Activated CD4-positive, alpha-beta T cell treated with anti-CD3 and anti-CD28 coated beads, Interleukin-2, amount 10 ng/mL, durations not matched to agents 7 days and 5 days (primary cell): ENCODE data around the gene ADO. TPM values are rescaled to one million over a fixed set of nuclear protein-coding genes. Genes with fewer than 3 reads are reported as not detected.

Source experiments
- CTCF ChIA-PET: fragments of 350-600 bp; sonication (Branson Sonifier 250); formaldehyde crosslinking; loops from one replicate; lab custom pipeline; 2021; ENCODE audit warnings: antibody characterized with exemption; lab: Charles Lee
- POLR2A ChIA-PET: fragments of 350-600 bp; sonication (Branson Sonifier 250); formaldehyde crosslinking; loops from one replicate; lab custom pipeline; 2021; ENCODE audit warnings: antibody characterized with exemption; lab: Charles Lee
- DNase-seq: peaks from one replicate; pipeline ENCODE4 v3.0.0-alpha.2; 2020
- H3K27ac Mint-ChIP-seq: one replicate; pipeline ENCODE4 v1.8.0; 2021; ENCODE audit warnings: mild to moderate bottlenecking, moderate library complexity, mixed read lengths
- H3K27me3 Mint-ChIP-seq: one replicate; pipeline ENCODE4 v1.8.0; 2021; ENCODE audit warnings: mixed read lengths
- H3K36me3 Mint-ChIP-seq: one replicate; pipeline ENCODE4 v1.8.0; 2021; ENCODE audit warnings: low read depth, mixed read lengths
- H3K4me1 Mint-ChIP-seq: one replicate; pipeline ENCODE4 v1.8.0; 2021; ENCODE audit warnings: mixed read lengths
- H3K4me3 Mint-ChIP-seq: one replicate; pipeline ENCODE4 v1.8.0; 2021; ENCODE audit warnings: mild to moderate bottlenecking, moderate library complexity, mixed read lengths
- H3K9me3 Mint-ChIP-seq: one replicate; pipeline ENCODE4 v1.8.0; 2021; ENCODE audit warnings: mixed read lengths
- total RNA-seq, 2 experiments: library from RNA; stranded (reverse); gene quantifications; one replicate each; pipeline ENCODE4 v1.2.3, GENCODE V29; 2021

The ADO gene
- total RNA-seq, 2 experiments from 2014 or later = 18.2 to 19.7 TPM

GRCh38 chr10:62829622-62830021 lies 25.1 kb downstream of the ADO start:
- H3K4me3 Mint-ChIP-seq = no peak overlapping the region
- H3K36me3 Mint-ChIP-seq = no peaks in the 10 kb centered on the region
- POLR2A ChIA-PET = no interaction called here
- no peak for DNase-seq
- H3K27me3 Mint-ChIP-seq = peaks cover 6% of the 10 kb centered on the region
- H3K27ac Mint-ChIP-seq = no peak overlapping the region
- no peaks in the 10 kb centered on the region for H3K9me3 Mint-ChIP-seq
- CTCF ChIA-PET = interaction anchor here (1.7 kb wide), 1 partner anchor 11 kb away, joined by 9 read pairs; no protein-coding TSS in a partner anchor
- no peaks in the 10 kb centered on the region for H3K4me1 Mint-ChIP-seq

GRCh38 chr10:62830679-62831078 lies 26.2 kb downstream of the ADO start:
- no peaks in the 10 kb centered on the region for H3K36me3 Mint-ChIP-seq
- H3K27ac Mint-ChIP-seq = no peak overlapping the region
- ChIA-PET POLR2A (no interaction called here), CTCF (interaction anchor here (1.6 to 1.7 kb wide), 2 partner anchors 12 to 20 kb away, joined by 6 to 9 read pairs; no protein-coding TSS in a partner anchor)
- no peaks in the 10 kb centered on the region for H3K9me3 Mint-ChIP-seq
- peaks cover 6% of the 10 kb centered on the region for H3K27me3 Mint-ChIP-seq
- no peaks in the 10 kb centered on the region for H3K4me1 Mint-ChIP-seq
- no peak for DNase-seq
- H3K4me3 Mint-ChIP-seq = no peak overlapping the region

- no peaks in the 10 kb centered on the region for H3K9me3 Mint-ChIP-seq
- H3K36me3 Mint-ChIP-seq = no peaks in the 10 kb centered on the region
- no peak overlapping the region for H3K27ac Mint-ChIP-seq
- H3K4me3 Mint-ChIP-seq = no peak overlapping the region
- H3K27me3 Mint-ChIP-seq = peaks cover 6% of the 10 kb centered on the region
- DNase-seq = no peak
- CTCF ChIA-PET = interaction anchor here (1.1 to 1.7 kb wide), 3 partner anchors 13 to 19 kb away, joined by 3 to 9 read pairs (median 6); no protein-coding TSS in a partner anchor
- no peaks in the 10 kb centered on the region for H3K4me1 Mint-ChIP-seq
- POLR2A ChIA-PET = no interaction called here
Measured at GRCh38 chr10:62831346-62831745, 26.8 kb downstream of the ADO start.

GRCh38 chr10:62839590-62839989 lies 35.1 kb downstream of the ADO start:
- Mint-ChIP-seq H3K36me3 (no peaks in the 10 kb centered on the region), H3K4me1 (peaks cover 5% of the 10 kb centered on the region), H3K27me3 (peaks cover 26% of the 10 kb centered on the region), H3K27ac (no peak overlapping the region), H3K9me3 (peaks cover 2% of the 10 kb centered on the region), H3K4me3 (no peak overlapping the region)
- DNase-seq = no peak
- CTCF ChIA-PET = interaction anchor here (1.2 kb wide), 1 partner anchor 22 kb away, joined by 4 read pairs; no protein-coding TSS in a partner anchor
- POLR2A ChIA-PET = no interaction called here

GRCh38 chr10:62842983-62843382 lies 38.5 kb downstream of the ADO start:
- Mint-ChIP-seq H3K9me3 (peaks cover 20% of the 10 kb centered on the region), H3K36me3 (no peaks in the 10 kb centered on the region), H3K27me3 (peaks cover 19% of the 10 kb centered on the region), H3K4me1 (peaks cover 5% of the 10 kb centered on the region), H3K27ac (no peak overlapping the region), H3K4me3 (no peak overlapping the region)
- ChIA-PET POLR2A (no interaction called here), CTCF (interaction anchor here (1.5 kb wide), 1 partner anchor 11 kb away, joined by 5 read pairs; no protein-coding TSS in a partner anchor)
- no peak for DNase-seq

GRCh38 chr10:62843600-62843999 lies 39.1 kb downstream of the ADO start:
- Mint-ChIP-seq H3K27ac (no peak overlapping the region), H3K9me3 (peaks cover 25% of the 10 kb centered on the region), H3K4me3 (no peak overlapping the region), H3K36me3 (no peaks in the 10 kb centered on the region), H3K27me3 (peaks cover 19% of the 10 kb centered on the region), H3K4me1 (peaks cover 5% of the 10 kb centered on the region)
- ChIA-PET CTCF (interaction anchor here (1.5 kb wide), 1 partner anchor 10 kb away, joined by 5 read pairs; no protein-coding TSS in a partner anchor), POLR2A (no interaction called here)
- DNase-seq = no peak

- POLR2A ChIA-PET = no interaction called here
- H3K9me3 Mint-ChIP-seq = peaks cover 29% of the 10 kb centered on the region
- H3K4me3 Mint-ChIP-seq = no peak overlapping the region
- peaks cover 24% of the 10 kb centered on the region for H3K27me3 Mint-ChIP-seq
- CTCF ChIA-PET = no interaction called here
- peaks cover 5% of the 10 kb centered on the region for H3K4me1 Mint-ChIP-seq
- H3K27ac Mint-ChIP-seq = peak overlapping the region; percentile 1
- no peak for DNase-seq
- peaks cover 4% of the 10 kb centered on the region for H3K36me3 Mint-ChIP-seq
Measured at GRCh38 chr10:62844280-62845011, 39.9 kb downstream of the ADO start.

- Mint-ChIP-seq H3K27ac (no peak overlapping the region), H3K27me3 (peaks cover 17% of the 10 kb centered on the region), H3K4me3 (no peak overlapping the region), H3K9me3 (peaks cover 29% of the 10 kb centered on the region), H3K4me1 (peaks cover 14% of the 10 kb centered on the region), H3K36me3 (peaks cover 4% of the 10 kb centered on the region)
- CTCF ChIA-PET = no interaction called here
- POLR2A ChIA-PET = no interaction called here
- DNase-seq = no peak
Measured at GRCh38 chr10:62847433-62847832, 42.9 kb downstream of the ADO start.

GRCh38 chr10:62850646-62851045 lies 46.1 kb downstream of the ADO start:
- Mint-ChIP-seq H3K36me3 (peaks cover 4% of the 10 kb centered on the region), H3K4me3 (no peak overlapping the region), H3K9me3 (peaks cover 20% of the 10 kb centered on the region), H3K4me1 (peaks cover 41% of the 10 kb centered on the region), H3K27ac (no peak overlapping the region), H3K27me3 (peaks cover 13% of the 10 kb centered on the region)
- no peak for DNase-seq
- POLR2A ChIA-PET = interaction anchor here (0.7 kb wide), 1 partner anchor 716 kb away, joined by 3 read pairs; no protein-coding TSS in a partner anchor
- CTCF ChIA-PET = interaction anchor here (2.6 kb wide), 1 partner anchor 20 kb away, joined by 6 read pairs; no protein-coding TSS in a partner anchor

GRCh38 chr10:62851442-62851841 lies 46.9 kb downstream of the ADO start:
- Mint-ChIP-seq H3K27me3 (peaks cover 13% of the 10 kb centered on the region), H3K4me1 (peaks cover 49% of the 10 kb centered on the region), H3K4me3 (no peak overlapping the region), H3K36me3 (peaks cover 4% of the 10 kb centered on the region), H3K27ac (no peak overlapping the region), H3K9me3 (peaks cover 19% of the 10 kb centered on the region)
- CTCF ChIA-PET = interaction anchor here (0.6 to 2.6 kb wide), 6 partner anchors 16 to 331 kb away, joined by 3 to 6 read pairs (median 4); no protein-coding TSS in a partner anchor
- no peak for DNase-seq
- POLR2A ChIA-PET = interaction anchor here (0.7 kb wide), 1 partner anchor 715 kb away, joined by 3 read pairs; no protein-coding TSS in a partner anchor

- H3K27ac Mint-ChIP-seq = no peak overlapping the region
- peaks cover 13% of the 10 kb centered on the region for H3K27me3 Mint-ChIP-seq
- POLR2A ChIA-PET = interaction anchor here (0.7 kb wide), 1 partner anchor 216 kb away, joined by 3 read pairs; no protein-coding TSS in a partner anchor
Measured at GRCh38 chr10:62852961-62853702, 48.6 kb downstream of the ADO start.

GRCh38 chr10:62853710-62854109 lies 49.2 kb downstream of the ADO start:
- Mint-ChIP-seq H3K27me3 (peaks cover 13% of the 10 kb centered on the region), H3K4me3 (no peak overlapping the region), H3K4me1 (peaks cover 58% of the 10 kb centered on the region), H3K9me3 (peaks cover 4% of the 10 kb centered on the region), H3K36me3 (peaks cover 4% of the 10 kb centered on the region), H3K27ac (peak overlapping the region; percentile 22)
- peak; percentile 33 for DNase-seq
- POLR2A ChIA-PET = interaction anchor here (0.7 kb wide), 1 partner anchor 217 kb away, joined by 3 read pairs; no protein-coding TSS in a partner anchor
- CTCF ChIA-PET = interaction anchor here (0.5 to 1.9 kb wide), 6 partner anchors 9 to 915 kb away, joined by 3 to 6 read pairs (median 3); no protein-coding TSS in a partner anchor

More at GRCh38 chr10:62852961-62853702, 48.6 kb downstream of the ADO start:
- DNase-seq = peak; percentile 32
- peak overlapping the region; percentile 21 for H3K4me3 Mint-ChIP-seq
- CTCF ChIA-PET = interaction anchor here (0.8 to 1.9 kb wide), 5 partner anchors 10 to 231 kb away, joined by 3 to 6 read pairs (median 5); no protein-coding TSS in a partner anchor
- H3K36me3 Mint-ChIP-seq = peaks cover 4% of the 10 kb centered on the region
- peaks cover 10% of the 10 kb centered on the region for H3K9me3 Mint-ChIP-seq
- H3K4me1 Mint-ChIP-seq = peaks cover 58% of the 10 kb centered on the region
